Measurements from ENCODE around the gene MTX2.
A peak's percentile ranks its signal among the peaks of the same experiment; 100 is the strongest.

The MTX2 gene

DNA sequence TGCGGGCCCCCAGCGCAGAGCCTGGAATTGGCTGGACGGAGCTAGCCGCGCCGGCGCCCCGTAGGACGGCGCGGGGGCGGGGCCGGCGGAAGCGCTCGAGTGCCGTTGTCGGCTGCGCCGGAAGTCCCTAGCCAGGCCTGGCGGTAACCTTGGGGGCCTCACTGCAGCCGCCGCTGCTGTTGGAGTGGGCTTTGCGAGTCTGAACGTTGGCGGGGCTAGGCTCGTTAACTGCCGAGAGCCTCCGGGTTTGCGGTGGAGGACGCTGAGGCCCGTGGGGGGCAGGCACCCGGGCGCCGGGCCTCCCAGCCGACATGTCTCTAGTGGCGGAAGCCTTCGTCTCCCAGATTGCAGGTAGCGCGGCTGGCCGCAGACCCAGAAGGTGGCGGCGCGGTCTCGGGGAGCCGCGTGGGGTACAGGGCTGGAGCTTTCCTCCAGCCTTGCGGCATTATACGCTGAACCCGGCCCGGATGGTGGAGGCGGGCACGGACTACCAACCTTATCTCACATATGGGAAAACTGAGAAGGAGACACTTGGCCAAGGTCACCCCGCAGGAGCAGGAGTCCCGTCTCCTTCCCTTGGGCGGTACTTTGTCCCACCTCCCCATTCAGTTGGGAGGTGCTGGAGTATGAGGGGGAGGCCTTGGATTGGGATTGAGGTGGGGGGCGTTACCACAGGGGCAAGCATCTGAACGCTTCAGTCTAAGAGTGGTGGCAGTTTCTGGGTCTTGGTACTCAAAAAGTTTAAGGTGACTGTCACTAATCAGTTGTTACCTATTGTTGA, at the start of gene MTX2:
Gene MTX2, plus strand, starts transcription at position 124 of the 781 bp plus-strand sequence. Its CDS starts 188 bp downstream, at position 312.
- TF ChIP-seq, protein P1, sequence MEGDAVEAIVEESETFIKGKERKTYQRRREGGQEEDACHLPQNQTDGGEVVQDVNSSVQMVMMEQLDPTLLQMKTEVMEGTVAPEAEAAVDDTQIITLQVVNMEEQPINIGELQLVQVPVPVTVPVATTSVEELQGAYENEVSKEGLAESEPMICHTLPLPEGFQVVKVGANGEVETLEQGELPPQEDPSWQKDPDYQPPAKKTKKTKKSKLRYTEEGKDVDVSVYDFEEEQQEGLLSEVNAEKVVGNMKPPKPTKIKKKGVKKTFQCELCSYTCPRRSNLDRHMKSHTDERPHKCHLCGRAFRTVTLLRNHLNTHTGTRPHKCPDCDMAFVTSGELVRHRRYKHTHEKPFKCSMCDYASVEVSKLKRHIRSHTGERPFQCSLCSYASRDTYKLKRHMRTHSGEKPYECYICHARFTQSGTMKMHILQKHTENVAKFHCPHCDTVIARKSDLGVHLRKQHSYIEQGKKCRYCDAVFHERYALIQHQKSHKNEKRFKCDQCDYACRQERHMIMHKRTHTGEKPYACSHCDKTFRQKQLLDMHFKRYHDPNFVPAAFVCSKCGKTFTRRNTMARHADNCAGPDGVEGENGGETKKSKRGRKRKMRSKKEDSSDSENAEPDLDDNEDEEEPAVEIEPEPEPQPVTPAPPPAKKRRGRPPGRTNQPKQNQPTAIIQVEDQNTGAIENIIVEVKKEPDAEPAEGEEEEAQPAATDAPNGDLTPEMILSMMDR (IDR thresholded peaks at IDR 0.05; ENCODE audit: low read length), result peak; percentile 17; the same call in 1 of the 2 replicates
- TF ChIP-seq EZH2 (optimal IDR thresholded peaks at IDR 0.05; ENCODE audit: low read depth, low read length), result no peak
- Histone ChIP-seq H3K4me1 (ENCODE audit: low read length) (peaks cover 6% of the 10 kb centered on the region), H3K4me3 (ENCODE audit: low read length) (peak within 1 kb of the TSS; percentile 98), H3K27me3 (replicated peaks; ENCODE audit: insufficient read depth, low read length) (no peaks in the 10 kb centered on the region), H3K4me2 (ENCODE audit: low read depth, low read length) (peak within 1 kb of the TSS; percentile 68), H3K79me2 (ENCODE audit: low read length) (peaks cover 31% of the 10 kb centered on the region), H4K20me1 (ENCODE audit: insufficient read depth, low read length) (no peaks in the 10 kb centered on the region), H3K9me2 (replicated peaks; ENCODE audit: insufficient read depth, low read length) (no peaks in the 10 kb centered on the region), H3K36me3 (replicated peaks; ENCODE audit: insufficient read depth, low read length) (no peaks in the 10 kb centered on the region), H3F3A (ENCODE audit: insufficient read depth, low read length) (no peaks in the 10 kb centered on the region), H3K27ac (ENCODE audit: low read length) (peak within 1 kb of the TSS; percentile 74; the same call in 1 of the 2 replicates), H2AFZ (ENCODE audit: low read length) (peak within 1 kb of the TSS; percentile 96), H3K9ac (ENCODE audit: low read length) (peak within 1 kb of the TSS; percentile 90), H3K9me3 (replicated peaks; ENCODE audit: insufficient read depth, low read length) (no peaks in the 10 kb centered on the region)
- peak; percentile 85 for DNase-seq

GRCh38 chr2:176227874-176228273, 41.4 kb upstream of the MTX2 start:
- H3K4me2 ChIP-seq (ENCODE audit: low read depth, low read length), result no peak overlapping the region
- no peaks in the 10 kb centered on the region for H3F3A ChIP-seq (ENCODE audit: insufficient read depth, low read length)
- TF ChIP-seq EZH2phosphoT487 (IDR thresholded peaks at IDR 0.05; ENCODE audit: low read length) (no peak), EZH2 (optimal IDR thresholded peaks at IDR 0.05; ENCODE audit: low read depth, low read length) (no peak)
- TF ChIP-seq, protein P1 (IDR thresholded peaks at IDR 0.05; ENCODE audit: low read length), result no peak
- no peak overlapping the region for H3K9ac ChIP-seq (ENCODE audit: low read length)
- H4K20me1 ChIP-seq (ENCODE audit: insufficient read depth, low read length), result no peaks in the 10 kb centered on the region
- no peak for DNase-seq
- H3K79me2 ChIP-seq (ENCODE audit: low read length), result no peaks in the 10 kb centered on the region
- no peak overlapping the region for H3K4me3 ChIP-seq (ENCODE audit: low read length)
- H2AFZ ChIP-seq (ENCODE audit: low read length), result no peak overlapping the region
- H3K36me3 ChIP-seq (replicated peaks; ENCODE audit: insufficient read depth, low read length), result no peaks in the 10 kb centered on the region
- no peak overlapping the region for H3K27ac ChIP-seq (ENCODE audit: low read length)
- no peaks in the 10 kb centered on the region for H3K4me1 ChIP-seq (ENCODE audit: low read length)
- H3K9me2 ChIP-seq (replicated peaks; ENCODE audit: insufficient read depth, low read length), result no peaks in the 10 kb centered on the region
- no peaks in the 10 kb centered on the region for H3K9me3 ChIP-seq (replicated peaks; ENCODE audit: insufficient read depth, low read length)
- no peaks in the 10 kb centered on the region for H3K27me3 ChIP-seq (replicated peaks; ENCODE audit: insufficient read depth, low read length)

DNA sequence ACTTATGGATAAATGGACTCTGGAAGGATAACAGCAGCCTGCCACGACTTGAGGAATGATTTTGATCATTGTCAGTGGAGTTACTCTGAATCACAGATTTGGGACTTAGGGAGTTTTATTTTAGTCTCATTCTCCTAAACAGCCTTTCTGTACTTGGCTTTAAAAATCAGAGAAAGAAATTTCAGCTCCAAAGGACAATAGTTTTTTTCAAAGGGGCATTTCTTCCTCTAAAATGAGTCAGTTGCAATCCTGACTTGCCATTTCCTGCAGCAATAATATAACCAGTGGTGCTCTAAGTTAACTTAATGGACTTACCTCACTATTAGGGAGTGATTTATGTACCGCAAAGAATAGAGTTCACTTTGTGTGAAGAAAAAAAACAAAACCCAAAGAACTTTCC, 35.1 kb upstream of the MTX2 start:
- no peaks in the 10 kb centered on the region for H3K9me3 ChIP-seq (replicated peaks; ENCODE audit: insufficient read depth, low read length)
- no peaks in the 10 kb centered on the region for H3K36me3 ChIP-seq (replicated peaks; ENCODE audit: insufficient read depth, low read length)
- H4K20me1 ChIP-seq (ENCODE audit: insufficient read depth, low read length), result no peaks in the 10 kb centered on the region
- no peak overlapping the region for H3K27ac ChIP-seq (ENCODE audit: low read length)
- H3K4me1 ChIP-seq (ENCODE audit: low read length), result no peaks in the 10 kb centered on the region
- H3K27me3 ChIP-seq (replicated peaks; ENCODE audit: insufficient read depth, low read length), result no peaks in the 10 kb centered on the region
- no peaks in the 10 kb centered on the region for H3K79me2 ChIP-seq (ENCODE audit: low read length)
- DNase-seq, result no peak
- TF ChIP-seq, protein P1 (IDR thresholded peaks at IDR 0.05; ENCODE audit: low read length), result no peak
- TF ChIP-seq EZH2phosphoT487 (IDR thresholded peaks at IDR 0.05; ENCODE audit: low read length), result no peak
- no peak for TF ChIP-seq EZH2 (optimal IDR thresholded peaks at IDR 0.05; ENCODE audit: low read depth, low read length)
- H3K4me3 ChIP-seq (ENCODE audit: low read length), result no peak overlapping the region
- no peak overlapping the region for H3K9ac ChIP-seq (ENCODE audit: low read length)
- H3F3A ChIP-seq (ENCODE audit: insufficient read depth, low read length), result no peaks in the 10 kb centered on the region
- H2AFZ ChIP-seq (ENCODE audit: low read length), result no peak overlapping the region
- no peak overlapping the region for H3K4me2 ChIP-seq (ENCODE audit: low read depth, low read length)
- no peaks in the 10 kb centered on the region for H3K9me2 ChIP-seq (replicated peaks; ENCODE audit: insufficient read depth, low read length)
